ENCODE results near the gene PRR22. TPM values are rescaled to one million over a fixed set of nuclear protein-coding genes. Genes with fewer than 3 reads are reported as not detected.

Gene PRR22
- total and polyA plus RNA-seq, 2 donors (not counting 3 experiments of a cell fraction or from before 2014, with no cell fraction given), result 1.4 to 3.4 TPM

- Histone ChIP-seq H3K4me3 (replicated peaks in 1 of 3; ENCODE audit: insufficient read depth in 1 of 3, low read depth in 1 of 3, low read length in 3 of 3) (no peak overlapping the region), H3K9ac (replicated peaks; ENCODE audit: extremely low read depth, insufficient read depth, low read length) (no peak overlapping the region), H3K4me2 (ENCODE audit: insufficient read depth, low read length) (no peak overlapping the region), H3K36me3 (ENCODE audit: control insufficient read depth in 2 of 2, extremely low read depth in 1 of 2, insufficient read depth in 2 of 2, low read length in 2 of 2) (no peaks in the 10 kb centered on the region), H3K9me3 (replicated peaks; ENCODE audit: control insufficient read depth, insufficient read depth, low read length) (no peaks in the 10 kb centered on the region), H3K79me2 (ENCODE audit: control insufficient read depth, insufficient read depth, low read length) (no peaks in the 10 kb centered on the region), H3K9me1 (replicated peaks; ENCODE audit: control insufficient read depth, extremely low read depth, insufficient read depth, low read length) (no peaks in the 10 kb centered on the region), H3K27ac (ENCODE audit: insufficient read depth, low read depth, low read length) (no peak overlapping the region), H4K20me1 (replicated peaks; ENCODE audit: control insufficient read depth, extremely low read depth, insufficient read depth, low read length) (no peaks in the 10 kb centered on the region), H3K27me3 (ENCODE audit: control insufficient read depth in 2 of 2, insufficient read depth in 2 of 2, low read length in 2 of 2) (peaks cover 0 to 3% of the 10 kb centered on the region in 2 experiments), H2AFZ (ENCODE audit: low read depth, low read length) (no peak overlapping the region), H3K4me1 (ENCODE audit: control insufficient read depth, extremely low read depth, insufficient read depth, low read length) (peaks cover 7% of the 10 kb centered on the region)
- dilution Hi-C loops (cut with MboI; ENCODE audit: extremely low pct_ligation_motif_present, low sequenced_read_pairs), result no loop called here
- BruUV-seq (replicated peaks), result no TSS peak
- POLR2A ChIA-PET, result no interaction called here
- no peak for FAIRE-seq
- no peak for DNase-seq (ENCODE audit: low read depth, low spot score)
- intact Hi-C loops (cut with micrococcal nuclease), result no loop called here
- TF ChIP-seq POLR2AphosphoS5 (IDR thresholded peaks at IDR 0.05; ENCODE audit: insufficient read depth, low read depth, low read length), result no peak
- TF ChIP-seq FOS (IDR thresholded peaks at IDR 0.05; ENCODE audit: borderline replicate concordance, insufficient read depth, low read length), result no peak
- no peak for TF ChIP-seq GATA2 (IDR thresholded peaks at IDR 0.05; ENCODE audit: insufficient read depth, insufficient read length, low read depth, low read length)
- TF ChIP-seq MYC (IDR thresholded peaks at IDR 0.05; ENCODE audit: low read depth, low read length), result no peak
- TF ChIP-seq EZH2 (IDR thresholded peaks at IDR 0.05; ENCODE audit: borderline replicate concordance, low read depth, low read length, severe bottlenecking), result no peak
- TF ChIP-seq CTCF (IDR thresholded peaks at IDR 0.05; ENCODE audit: extremely low read depth in 1 of 2, insufficient read depth in 1 of 2, low read depth in 1 of 2, low read length in 2 of 2), result no peak
- no peak for TF ChIP-seq POLR2A (IDR thresholded peaks at IDR 0.05; ENCODE audit: low read depth, low read length)
- TF ChIP-seq MAX (IDR thresholded peaks at IDR 0.05; ENCODE audit: insufficient read depth, insufficient read length), result no peak
- no peak for TF ChIP-seq JUN (IDR thresholded peaks at IDR 0.05; ENCODE audit: borderline replicate concordance, insufficient read depth, insufficient read length, low read depth)
- CTCF ChIA-PET, result interaction anchor here (0.9 kb wide), 1 partner anchor 8 kb away, joined by 3 read pairs; no protein-coding TSS in a partner anchor
Observed at GRCh38 chr19:5832527-5833216, 48.1 kb upstream of the PRR22 start.

All from endothelial cell of umbilical vein (primary cell).